ENCODE measurements around the gene NEK4.

GRCh38 chr3:52739730-52740129 is 31.0 kb downstream of the NEK4 start:
- TF ChIP-seq CTCF (IDR thresholded peaks at IDR 0.05; ENCODE audit: insufficient read depth, low read depth, low read length): no peak
- TF ChIP-seq EZH2 (IDR thresholded peaks at IDR 0.05; ENCODE audit: insufficient read depth, low read length): no peak

Data from astrocyte (in vitro differentiated cells and primary cell).